GM21526 (cell line): Measurements from ENCODE around the gene PTPRN2.
"Not testable (repeated sequence)": the region's sequence is repeated elsewhere in the genome, so short reads cannot be mapped to it uniquely, and the experiment has no call there.

Source experiments
- ATAC-seq: cut with Tn5 transposase; IDR thresholded peaks from one replicate; pipeline ENCODE4 v1.9.1; 2021; ENCODE audit warnings: moderate library complexity; ENCODE audit not compliant: unreplicated experiment, low FRiP score

PTPRN2 gene

DNA sequence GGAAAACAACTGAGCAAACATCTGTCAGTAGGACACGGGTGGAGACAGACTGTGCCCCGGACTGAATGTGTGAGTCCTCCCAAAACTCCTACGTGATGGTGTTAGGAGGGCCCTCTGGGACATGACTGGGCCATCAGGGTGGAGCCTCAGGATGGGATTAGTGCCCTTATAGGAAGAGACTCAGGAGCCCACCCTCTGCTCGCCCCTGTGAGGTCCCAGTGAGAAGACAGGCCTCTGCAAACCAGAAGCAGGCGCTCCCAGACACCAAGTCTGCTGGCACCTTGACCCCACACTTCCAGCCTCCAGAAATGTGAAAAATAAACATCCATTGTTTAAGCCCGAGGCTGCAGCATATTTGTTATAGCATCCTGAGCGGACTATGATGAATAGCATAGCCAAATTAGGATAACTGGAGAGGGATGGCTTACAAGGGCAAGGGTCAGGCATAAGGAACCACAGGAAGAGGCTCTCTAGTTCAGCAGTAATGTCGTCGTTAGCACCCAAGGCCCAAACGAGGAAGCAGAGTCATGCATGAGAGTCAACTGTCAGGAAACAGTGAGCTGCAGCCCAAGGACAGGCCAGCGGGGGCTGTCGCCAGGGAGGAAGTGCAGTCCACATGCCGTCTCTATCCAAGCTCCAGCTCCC, 50.6 kb downstream of the PTPRN2 start:
- ATAC-seq: no peak

DNA sequence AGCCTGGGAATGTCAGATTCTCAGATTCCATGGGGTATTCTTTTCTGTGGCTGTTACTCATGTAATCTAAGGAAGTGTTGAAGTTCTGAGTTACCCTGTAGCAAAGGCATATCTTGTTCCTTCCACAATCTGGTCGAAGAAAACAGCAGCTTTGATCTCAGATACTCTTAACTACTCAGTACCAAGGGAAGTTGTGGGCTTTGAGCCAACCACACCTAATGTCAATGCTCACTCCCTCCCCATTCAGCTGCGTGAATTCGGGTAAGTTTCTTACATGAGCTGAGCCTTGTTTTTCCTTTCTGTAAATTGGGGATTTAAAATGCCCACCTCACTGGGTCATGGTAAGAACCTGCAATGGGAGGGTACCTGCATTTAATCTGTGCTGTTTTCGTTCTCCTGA, 52.5 kb downstream of the PTPRN2 start:
- ATAC-seq: no peak

DNA sequence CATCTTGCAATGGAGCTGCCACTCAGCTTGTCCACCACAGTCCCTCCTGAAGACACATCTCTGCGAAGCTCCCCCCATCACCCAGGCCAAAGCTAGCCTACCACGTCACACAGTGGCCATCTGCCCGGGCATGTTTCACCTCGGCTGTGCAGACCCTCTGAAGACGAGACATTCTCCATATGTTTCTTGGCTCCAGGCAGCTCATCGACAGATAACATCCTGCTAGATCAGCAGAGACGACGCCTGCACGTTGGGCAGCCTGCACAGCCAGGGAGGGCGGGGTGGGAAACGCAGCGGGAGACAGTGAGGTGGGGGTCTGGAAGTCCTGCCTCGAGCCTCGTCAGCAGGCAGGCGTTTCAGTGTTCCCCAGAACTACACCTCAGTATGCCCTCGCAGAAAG, 53.0 kb downstream of the PTPRN2 start:
- ATAC-seq: no peak

- ATAC-seq: not testable (repeated sequence)
These were observed 53.5 kb downstream of the PTPRN2 start for GRCh38 chr7:158534134-158534515.

DNA sequence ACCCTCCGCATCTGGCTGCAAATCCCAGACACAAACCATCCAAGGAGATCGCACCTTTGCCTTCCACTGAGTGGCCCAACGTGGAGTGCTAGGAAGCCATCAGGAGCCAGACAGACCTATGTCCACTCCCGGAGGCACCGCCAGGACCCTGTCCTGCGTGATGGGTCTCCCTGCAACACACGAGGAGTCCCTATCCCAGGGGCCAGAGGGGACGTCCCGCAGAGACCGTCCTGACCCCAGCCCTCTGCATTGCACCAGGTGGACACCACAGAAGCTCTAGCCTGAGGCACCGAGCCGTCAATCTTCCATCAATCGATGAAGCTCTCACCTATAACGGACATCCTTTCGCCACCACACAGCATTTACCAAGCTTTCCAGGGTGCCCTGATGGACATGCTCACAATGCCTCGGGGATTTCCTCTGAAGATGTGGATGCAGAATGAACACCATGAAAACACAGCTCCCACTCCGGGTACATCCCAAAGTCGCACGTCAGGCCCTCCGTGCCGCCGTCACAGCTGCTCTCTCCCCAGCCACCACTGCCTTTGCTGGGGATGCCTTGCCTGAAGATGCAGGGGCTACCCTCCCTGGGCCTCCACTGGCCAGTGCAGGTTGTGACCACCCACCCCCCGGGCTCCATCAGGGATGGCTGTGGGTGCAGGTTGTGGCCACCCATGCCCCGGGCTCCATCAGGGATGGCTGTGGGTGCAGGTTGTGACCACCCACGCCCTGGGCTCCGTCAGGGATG, 54.1 kb downstream of the PTPRN2 start:
- no peak for ATAC-seq

DNA sequence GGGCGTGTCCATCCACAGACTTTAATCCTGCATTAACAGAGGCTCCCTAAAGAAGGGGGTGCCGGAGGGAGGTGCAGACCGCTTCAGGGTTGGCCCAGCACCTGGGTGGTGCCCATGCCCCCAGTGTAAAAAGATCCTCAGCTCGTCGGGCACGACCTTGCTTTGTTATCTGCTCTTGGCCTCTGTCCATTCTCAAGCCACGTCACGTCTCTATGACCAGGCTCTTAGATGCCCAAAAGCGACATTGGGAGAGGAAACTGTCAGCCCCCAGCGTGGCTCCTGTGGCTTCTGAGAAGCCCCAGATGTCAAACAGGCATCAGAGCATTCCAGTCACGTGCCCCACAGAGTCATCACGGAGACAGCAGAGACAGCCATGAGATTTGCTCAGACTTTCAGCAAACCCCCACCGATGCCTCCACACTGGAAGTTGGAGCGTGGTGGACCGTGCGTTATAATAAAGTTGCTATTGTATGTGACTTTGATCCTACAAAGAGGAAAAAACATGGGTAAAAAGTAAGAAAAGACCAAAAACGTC, 55.5 kb downstream of the PTPRN2 start:
- no peak for ATAC-seq

DNA sequence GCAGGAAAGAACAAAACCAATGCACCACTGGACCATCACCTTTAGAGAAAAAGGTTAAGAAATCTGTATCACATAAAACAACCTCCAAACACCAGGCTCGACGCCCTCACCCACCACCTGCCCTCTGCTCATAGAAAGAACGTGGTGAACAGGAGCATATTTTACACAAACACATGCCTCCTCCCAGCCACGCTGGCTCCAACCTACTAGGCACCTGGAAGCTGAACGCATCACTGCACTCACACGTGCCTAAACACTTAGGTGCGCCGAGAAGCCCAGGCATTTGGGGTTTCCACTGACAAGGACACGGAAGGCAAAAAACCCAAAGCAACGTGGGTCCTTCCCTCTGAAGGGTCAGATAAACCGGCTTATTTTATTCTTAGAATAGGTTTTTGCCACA, 56.0 kb downstream of the PTPRN2 start:
- no peak for ATAC-seq

DNA sequence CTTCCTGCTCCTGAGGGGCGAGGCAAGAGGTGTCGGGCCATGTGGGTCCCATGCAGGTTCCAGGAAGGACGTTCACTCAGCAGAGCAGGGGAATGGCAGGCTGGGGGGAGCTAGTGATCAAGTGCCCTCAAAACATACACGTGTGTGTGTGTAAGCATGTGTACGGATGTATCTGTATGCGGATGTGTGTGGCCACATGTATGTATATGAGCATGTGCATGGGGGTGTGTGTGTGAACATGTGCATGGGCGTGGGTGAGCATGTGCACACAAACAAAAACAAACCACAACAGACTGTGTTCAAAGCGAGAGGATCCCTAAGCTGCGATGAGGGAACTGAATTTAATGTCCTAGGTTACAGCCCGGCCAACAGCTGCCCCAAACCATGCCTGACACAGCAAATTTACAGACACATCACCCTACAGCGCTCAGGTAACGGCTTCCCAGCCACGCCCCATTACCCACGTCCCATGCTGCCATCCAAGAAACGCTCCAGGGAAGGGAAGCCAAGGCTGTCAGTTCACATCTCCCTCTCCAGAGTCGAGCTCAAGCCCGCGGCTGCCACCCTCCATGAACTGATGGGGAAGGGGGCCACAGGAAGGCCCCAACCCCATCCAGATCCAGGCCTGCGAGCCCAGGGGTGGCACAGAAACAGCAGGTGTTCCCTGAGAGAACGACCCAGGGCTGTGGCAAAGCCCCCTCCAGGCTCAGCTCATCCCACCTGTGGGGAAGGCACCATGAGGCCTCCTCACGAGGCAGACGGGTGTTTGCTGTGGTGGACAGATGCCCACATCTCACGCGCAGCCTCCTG, 56.6 kb downstream of the PTPRN2 start:
- no peak for ATAC-seq

DNA sequence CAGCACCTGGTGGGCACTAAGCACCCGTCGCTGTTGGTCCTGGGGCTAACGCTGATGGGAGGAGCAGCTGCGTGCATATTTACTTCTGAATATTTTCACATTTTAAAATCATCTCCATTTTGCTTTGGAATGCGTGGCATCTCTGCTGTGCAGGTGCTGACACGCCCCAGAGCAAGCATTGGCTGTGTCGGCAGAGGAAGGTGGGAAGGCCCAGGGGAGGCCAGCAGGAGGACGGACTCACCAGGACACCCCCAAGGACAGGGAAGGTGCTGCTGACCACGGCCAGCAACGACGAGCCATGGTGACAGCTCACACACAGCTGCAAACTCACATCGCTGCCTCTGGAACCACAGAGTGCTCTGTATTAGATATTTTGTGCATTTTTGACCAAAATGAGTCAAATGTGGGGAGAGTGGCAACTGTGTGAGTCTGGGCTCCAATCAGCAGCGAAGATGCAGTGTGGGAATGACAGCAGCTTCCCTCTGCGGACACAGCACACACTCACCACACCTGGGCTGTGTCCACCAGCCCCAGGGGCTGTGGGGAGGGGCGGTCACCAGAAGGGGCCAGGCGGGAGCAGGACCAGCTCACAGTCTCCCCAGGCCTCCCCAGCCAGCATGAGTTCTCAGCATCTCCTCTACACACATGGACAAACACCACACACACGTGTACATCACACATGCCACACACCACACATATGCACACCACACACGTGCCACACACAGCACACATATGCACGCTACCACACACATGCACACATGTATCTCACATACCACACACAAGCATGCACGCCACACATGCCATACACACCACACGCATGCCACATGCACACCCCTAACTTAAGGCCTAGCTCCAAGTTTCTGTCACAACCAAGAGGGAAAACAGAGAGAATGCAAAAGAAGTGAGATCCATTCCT, 58.2 kb downstream of the PTPRN2 start:
- ATAC-seq: no peak

GRCh38 chr7:158527915-158528502, 59.6 kb downstream of the PTPRN2 start:
- no peak for ATAC-seq

DNA sequence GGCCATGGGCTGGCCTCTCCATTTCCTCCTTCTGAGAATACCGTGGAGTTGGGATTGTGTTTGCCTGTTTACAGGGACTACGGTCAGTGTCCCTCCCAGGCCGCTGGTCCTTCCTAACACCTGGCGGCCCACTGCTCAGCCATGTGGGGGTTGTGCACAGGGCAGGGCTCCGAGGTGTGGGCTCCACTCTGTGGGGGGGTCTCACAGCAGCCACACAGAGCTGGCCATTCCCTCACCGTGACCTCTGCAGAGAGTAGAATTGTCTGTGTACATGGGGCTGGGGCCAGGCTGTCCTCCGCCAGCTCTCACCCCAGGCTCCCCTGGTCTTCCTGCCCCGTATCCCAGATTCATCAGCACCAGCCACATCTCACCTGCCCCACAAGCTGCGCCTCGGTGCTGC, 60.1 kb downstream of the PTPRN2 start:
- no peak for ATAC-seq

DNA sequence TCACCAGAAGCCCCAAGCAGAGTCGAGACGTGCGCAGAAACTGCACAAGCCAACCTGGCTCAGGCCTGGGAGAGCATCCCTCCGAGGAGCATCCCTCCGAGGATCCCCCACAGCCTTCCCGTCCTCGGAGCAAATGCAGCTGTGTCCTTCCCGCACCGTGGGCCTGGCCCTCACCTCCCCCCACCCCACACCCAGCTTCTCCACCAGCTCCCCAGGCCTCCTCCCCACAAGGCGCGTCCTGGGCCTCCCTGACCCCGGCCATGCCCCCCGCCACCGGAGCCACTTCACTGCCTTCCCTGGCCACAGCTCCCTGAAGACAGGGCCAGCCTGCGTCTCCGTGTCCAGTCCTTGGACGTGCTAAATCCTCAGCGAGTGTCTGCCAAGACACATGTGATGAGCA, 60.6 kb downstream of the PTPRN2 start:
- ATAC-seq: no peak

- ATAC-seq: no peak
These were observed 61.1 kb downstream of the PTPRN2 start for GRCh38 chr7:158526531-158526930.

- ATAC-seq: no peak
These were observed 61.8 kb downstream of the PTPRN2 start for GRCh38 chr7:158525648-158526484.

DNA sequence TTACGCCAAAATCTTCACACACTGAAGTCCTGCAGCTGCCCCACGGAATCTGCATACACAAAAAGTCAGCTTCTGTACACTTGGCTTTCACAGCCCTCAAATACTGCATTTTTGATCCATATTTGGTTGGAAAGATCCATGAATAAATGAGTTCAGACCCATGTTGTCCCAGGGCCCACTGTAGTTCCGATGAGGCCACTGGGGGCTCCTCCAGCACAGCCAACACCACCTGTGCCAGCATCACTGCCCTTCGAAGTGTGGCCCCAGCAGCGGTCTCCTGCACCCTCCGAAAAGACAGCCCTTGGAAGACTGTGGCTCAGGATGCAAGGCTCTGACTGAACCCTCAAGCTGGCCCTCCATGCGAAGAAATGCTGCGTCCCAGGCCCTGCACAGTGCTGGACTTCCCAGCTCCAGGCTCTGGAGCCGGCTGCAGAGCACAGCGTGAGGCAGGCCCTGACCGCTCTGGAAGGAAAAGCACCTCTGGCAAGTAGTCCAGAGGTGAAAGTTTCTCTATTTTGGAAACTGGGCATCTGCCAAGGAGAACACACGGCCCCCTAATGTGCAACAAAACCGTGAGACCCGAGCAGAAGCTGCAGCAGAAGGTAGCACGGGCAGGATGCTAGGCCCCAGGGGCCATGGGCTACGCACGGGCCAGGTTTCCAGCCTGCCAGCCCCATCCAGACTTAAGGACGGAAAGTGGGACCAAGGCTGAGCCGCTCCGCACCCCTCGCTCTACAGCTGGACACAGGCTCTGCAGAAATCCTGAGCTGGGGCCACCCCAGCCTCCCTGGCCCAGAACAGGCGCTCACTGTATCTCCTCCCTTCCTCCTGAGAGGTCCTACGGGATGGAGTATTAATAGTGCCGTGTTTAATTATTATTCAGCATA, 62.6 kb downstream of the PTPRN2 start:
- ATAC-seq: no peak

DNA sequence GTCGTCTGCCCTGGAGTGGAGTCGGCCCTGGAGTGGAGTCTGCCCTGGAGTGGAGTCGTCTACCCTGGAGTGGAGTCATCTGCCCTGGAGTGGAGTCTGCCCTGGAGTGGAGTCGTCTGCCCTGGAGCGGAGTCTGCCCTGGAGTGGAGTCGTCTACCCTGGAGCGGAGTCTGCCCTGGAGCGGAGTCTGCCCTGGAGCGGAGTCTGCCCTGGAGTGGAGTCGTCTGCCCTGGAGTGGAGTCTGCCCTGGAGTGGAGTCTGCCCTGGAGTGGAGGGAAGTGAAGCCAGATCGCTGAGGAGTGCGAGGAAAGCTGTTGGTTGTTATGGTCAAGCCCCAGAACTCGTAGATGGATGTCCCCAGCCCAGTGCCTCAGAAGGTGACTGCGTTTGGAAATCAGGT, 63.3 kb downstream of the PTPRN2 start:
- ATAC-seq: not testable (repeated sequence)

DNA sequence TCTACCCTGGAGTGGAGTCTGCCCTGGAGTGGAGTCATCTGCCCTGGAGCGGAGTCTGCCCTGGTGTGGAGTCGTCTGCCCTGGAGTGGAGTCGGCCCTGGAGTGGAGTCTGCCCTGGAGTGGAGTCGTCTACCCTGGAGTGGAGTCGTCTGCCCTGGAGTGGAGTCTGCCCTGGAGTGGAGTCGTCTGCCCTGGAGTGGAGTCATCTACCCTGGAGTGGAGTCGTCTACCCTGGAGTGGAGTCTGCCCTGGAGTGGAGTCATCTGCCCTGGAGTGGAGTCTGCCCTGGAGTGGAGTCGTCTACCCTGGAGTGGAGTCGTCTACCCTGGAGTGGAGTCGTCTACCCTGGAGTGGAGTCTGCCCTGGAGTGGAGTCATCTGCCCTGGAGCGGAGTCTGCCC, 63.7 kb downstream of the PTPRN2 start:
- ATAC-seq: not testable (repeated sequence)
